ENCODE data around the gene EIF4A3.

EIF4A3 gene

GRCh38 chr17:80137131-80137530 is 9.8 kb downstream of the EIF4A3 start:
- no peak overlapping the region for H3K4me3 ChIP-seq (ENCODE audit: low read length)
- no peak for DNase-seq (ENCODE audit: low read depth)
- TF ChIP-seq, protein P1, sequence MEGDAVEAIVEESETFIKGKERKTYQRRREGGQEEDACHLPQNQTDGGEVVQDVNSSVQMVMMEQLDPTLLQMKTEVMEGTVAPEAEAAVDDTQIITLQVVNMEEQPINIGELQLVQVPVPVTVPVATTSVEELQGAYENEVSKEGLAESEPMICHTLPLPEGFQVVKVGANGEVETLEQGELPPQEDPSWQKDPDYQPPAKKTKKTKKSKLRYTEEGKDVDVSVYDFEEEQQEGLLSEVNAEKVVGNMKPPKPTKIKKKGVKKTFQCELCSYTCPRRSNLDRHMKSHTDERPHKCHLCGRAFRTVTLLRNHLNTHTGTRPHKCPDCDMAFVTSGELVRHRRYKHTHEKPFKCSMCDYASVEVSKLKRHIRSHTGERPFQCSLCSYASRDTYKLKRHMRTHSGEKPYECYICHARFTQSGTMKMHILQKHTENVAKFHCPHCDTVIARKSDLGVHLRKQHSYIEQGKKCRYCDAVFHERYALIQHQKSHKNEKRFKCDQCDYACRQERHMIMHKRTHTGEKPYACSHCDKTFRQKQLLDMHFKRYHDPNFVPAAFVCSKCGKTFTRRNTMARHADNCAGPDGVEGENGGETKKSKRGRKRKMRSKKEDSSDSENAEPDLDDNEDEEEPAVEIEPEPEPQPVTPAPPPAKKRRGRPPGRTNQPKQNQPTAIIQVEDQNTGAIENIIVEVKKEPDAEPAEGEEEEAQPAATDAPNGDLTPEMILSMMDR (IDR thresholded peaks at IDR 0.05; ENCODE audit: insufficient read depth, low read depth, low read length, missing control alignments) = no peak

GRCh38 chr17:80133626-80133970 is 13.3 kb downstream of the EIF4A3 start:
- TF ChIP-seq, protein P1 (IDR thresholded peaks at IDR 0.05; ENCODE audit: insufficient read depth, low read depth, low read length, missing control alignments) = no peak

DNA sequence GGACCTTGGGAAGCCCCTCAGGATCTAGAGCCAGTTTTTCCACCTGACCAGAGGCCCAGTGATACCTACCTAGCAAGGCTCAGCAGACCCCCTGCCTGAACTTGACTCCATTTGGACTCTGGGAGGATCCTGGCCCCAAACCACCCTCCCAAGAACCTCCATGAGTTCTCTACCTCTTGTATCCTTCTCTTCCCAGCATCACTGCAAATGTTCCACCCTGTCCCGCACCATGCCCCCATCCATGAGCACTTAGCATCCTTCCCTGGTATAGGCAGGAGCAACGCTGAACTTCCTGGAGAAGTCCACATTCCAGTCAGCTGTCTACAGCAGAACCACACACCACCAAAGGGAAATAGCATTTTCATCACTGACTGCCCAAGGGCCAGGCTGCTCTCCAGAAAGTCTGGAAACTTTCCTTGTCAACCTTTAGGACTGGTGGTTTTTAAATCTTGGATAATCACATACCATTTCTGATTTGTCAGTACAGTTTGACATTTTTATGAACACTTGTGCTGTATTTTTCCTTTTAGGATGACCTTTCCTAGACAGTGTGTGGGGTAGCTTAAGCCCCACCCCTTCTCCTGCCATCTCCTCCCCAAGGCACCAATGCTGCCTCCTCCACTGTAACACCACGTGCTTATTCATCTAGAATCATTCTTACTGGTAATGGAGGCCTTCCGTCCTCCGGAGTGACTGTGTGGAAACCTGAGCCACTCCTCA is 13.9 kb downstream of the EIF4A3 start:
- no peak for DNase-seq (ENCODE audit: low read depth)
- TF ChIP-seq, protein P1 (IDR thresholded peaks at IDR 0.05; ENCODE audit: insufficient read depth, low read depth, low read length, missing control alignments) = no peak
- no peak overlapping the region for H3K4me3 ChIP-seq (ENCODE audit: low read length)

More at GRCh38 chr17:80133626-80133970, 13.3 kb downstream of the EIF4A3 start:
- peak; percentile 26 for DNase-seq (ENCODE audit: low read depth)
- no peak overlapping the region for H3K4me3 ChIP-seq (ENCODE audit: low read length)

DNA sequence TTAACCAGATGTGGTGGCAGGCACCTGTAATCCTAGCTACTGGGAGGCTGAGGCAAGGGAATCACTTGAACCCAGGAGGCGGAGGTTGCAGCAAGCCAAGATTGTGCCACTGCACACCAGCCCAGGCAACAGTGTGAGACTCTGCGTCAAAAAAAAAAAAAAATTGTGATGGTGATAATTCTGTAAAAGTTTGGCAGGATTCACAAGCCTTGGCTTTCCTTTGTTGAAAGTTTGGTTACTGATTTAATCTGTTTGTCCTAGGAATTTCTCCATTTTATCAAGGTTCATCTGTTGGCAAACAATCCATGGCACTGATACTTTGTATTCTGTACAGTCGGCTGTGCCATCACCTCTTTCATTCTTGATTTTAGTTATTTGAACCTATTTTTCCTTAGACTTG is 15.9 kb downstream of the EIF4A3 start:
- H3K4me3 ChIP-seq (ENCODE audit: low read length) = no peak overlapping the region
- DNase-seq (ENCODE audit: low read depth) = no peak
- TF ChIP-seq, protein P1 (IDR thresholded peaks at IDR 0.05; ENCODE audit: insufficient read depth, low read depth, low read length, missing control alignments) = no peak

GRCh38 chr17:80129006-80129565 is 17.8 kb downstream of the EIF4A3 start:
- no peak overlapping the region for H3K4me3 ChIP-seq (ENCODE audit: low read length)
- no peak for DNase-seq (ENCODE audit: low read depth)
- TF ChIP-seq, protein P1 (IDR thresholded peaks at IDR 0.05; ENCODE audit: insufficient read depth, low read depth, low read length, missing control alignments) = no peak

DNA sequence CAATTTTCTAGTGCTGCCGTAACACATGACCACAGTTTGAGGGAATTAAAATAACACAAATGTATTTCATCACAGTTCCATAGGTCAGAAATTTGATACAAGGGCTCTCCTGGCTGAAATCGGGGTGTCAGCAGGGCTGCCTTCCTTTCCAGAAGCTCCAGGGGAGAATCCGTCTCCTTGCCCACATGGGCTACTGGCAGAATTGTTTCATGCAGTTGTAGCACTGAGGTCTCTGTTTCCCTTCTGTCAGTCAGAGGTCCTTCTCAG is 20.5 kb downstream of the EIF4A3 start:
- no peak overlapping the region for H3K4me3 ChIP-seq (ENCODE audit: low read length)
- TF ChIP-seq, protein P1 (IDR thresholded peaks at IDR 0.05; ENCODE audit: insufficient read depth, low read depth, low read length, missing control alignments) = no peak
- no peak for DNase-seq (ENCODE audit: low read depth)

Measured in epithelial cell of esophagus (primary cell).